Parathyroid adenoma (tissue), 2 donors: ENCODE data around the gene SLC50A1.

Experiments used
- H2AFZ ChIP-seq: fragments of 300-600 bp; sonication (generic); one replicate; pipeline ENCODE4 v1.7.0; 2017; ENCODE audit warnings: antibody characterized with exemption, mild to moderate bottlenecking
- H3K27ac ChIP-seq: fragments of 300-600 bp; sonication (generic); one replicate; pipeline ENCODE4 v1.7.0; 2017
- H3K27me3 ChIP-seq: fragments of 300-600 bp; sonication (generic); one replicate; pipeline ENCODE4 v1.7.0; 2017; ENCODE audit warnings: low read length; ENCODE audit not compliant: control insufficient read depth, insufficient read depth
- H3K36me3 ChIP-seq: fragments of 300-600 bp; sonication (generic); one replicate; pipeline ENCODE4 v1.7.0; 2017; ENCODE audit warnings: low read length; ENCODE audit not compliant: control insufficient read depth, insufficient read depth
- H3K4me1 ChIP-seq: fragments of 300-600 bp; sonication (generic); one replicate; pipeline ENCODE4 v1.7.0; 2017; ENCODE audit warnings: control low read depth
- H3K4me2 ChIP-seq: fragments of 300-600 bp; sonication (generic); one replicate; pipeline ENCODE4 v1.7.0; 2017; ENCODE audit warnings: low read length
- H3K4me3 ChIP-seq: fragments of 300-600 bp; sonication (generic); one replicate; pipeline ENCODE4 v1.7.0; 2017; ENCODE audit warnings: low read depth, low read length
- H3K79me2 ChIP-seq: fragments of 300-600 bp; sonication (generic); one replicate; pipeline ENCODE4 v1.7.0; 2017; ENCODE audit warnings: control low read depth
- H3K9ac ChIP-seq: fragments of 300-600 bp; sonication (generic); one replicate; pipeline ENCODE4 v1.7.0; 2017; ENCODE audit warnings: mild to moderate bottlenecking
- H3K9me3 ChIP-seq: fragments of 300-600 bp; sonication (generic); one replicate; pipeline ENCODE4 v1.7.0; 2017; ENCODE audit warnings: low read length; ENCODE audit not compliant: control insufficient read depth
- TF ChIP-seq, protein P1 (sequence below): fragments of 300-600 bp; sonication (generic); IDR thresholded peaks from one replicate; pipeline ENCODE4 v1.7.0; 2017; ENCODE audit warnings: antibody characterized with exemption, mild to moderate bottlenecking
- donor health status: primary hyperparathyroidism.

Gene SLC50A1

DNA sequence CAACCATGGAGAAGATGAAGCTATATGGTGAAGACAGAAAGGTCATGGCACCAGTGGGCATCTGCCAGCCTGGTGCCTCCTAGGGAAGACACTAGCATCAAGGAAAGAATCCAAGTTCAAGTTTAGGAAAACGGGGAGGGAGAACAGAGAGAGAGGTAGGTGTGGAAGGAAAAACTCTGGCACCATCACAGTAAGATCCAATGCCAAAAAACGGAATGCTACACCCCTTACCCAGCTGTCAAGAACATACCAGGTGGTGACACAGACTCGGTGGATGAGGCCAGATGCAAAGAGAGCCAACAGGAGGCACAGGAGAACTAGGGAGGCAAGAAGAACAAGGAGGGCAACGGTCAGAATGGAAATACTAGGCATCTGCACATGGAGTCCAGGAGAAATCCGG lies 33.9 kb downstream of the SLC50A1 start:
- H2AFZ ChIP-seq = no peak overlapping the region
- H3K36me3 ChIP-seq = no peaks in the 10 kb centered on the region
- H3K4me1 ChIP-seq = no peaks in the 10 kb centered on the region
- H3K4me3 ChIP-seq = no peak overlapping the region
- H3K9me3 ChIP-seq = no peaks in the 10 kb centered on the region
- no peak overlapping the region for H3K9ac ChIP-seq
- TF ChIP-seq, protein P1, sequence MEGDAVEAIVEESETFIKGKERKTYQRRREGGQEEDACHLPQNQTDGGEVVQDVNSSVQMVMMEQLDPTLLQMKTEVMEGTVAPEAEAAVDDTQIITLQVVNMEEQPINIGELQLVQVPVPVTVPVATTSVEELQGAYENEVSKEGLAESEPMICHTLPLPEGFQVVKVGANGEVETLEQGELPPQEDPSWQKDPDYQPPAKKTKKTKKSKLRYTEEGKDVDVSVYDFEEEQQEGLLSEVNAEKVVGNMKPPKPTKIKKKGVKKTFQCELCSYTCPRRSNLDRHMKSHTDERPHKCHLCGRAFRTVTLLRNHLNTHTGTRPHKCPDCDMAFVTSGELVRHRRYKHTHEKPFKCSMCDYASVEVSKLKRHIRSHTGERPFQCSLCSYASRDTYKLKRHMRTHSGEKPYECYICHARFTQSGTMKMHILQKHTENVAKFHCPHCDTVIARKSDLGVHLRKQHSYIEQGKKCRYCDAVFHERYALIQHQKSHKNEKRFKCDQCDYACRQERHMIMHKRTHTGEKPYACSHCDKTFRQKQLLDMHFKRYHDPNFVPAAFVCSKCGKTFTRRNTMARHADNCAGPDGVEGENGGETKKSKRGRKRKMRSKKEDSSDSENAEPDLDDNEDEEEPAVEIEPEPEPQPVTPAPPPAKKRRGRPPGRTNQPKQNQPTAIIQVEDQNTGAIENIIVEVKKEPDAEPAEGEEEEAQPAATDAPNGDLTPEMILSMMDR = no peak
- H3K4me2 ChIP-seq = no peak overlapping the region
- no peak overlapping the region for H3K27ac ChIP-seq
- H3K79me2 ChIP-seq = no peaks in the 10 kb centered on the region
- no peaks in the 10 kb centered on the region for H3K27me3 ChIP-seq

DNA sequence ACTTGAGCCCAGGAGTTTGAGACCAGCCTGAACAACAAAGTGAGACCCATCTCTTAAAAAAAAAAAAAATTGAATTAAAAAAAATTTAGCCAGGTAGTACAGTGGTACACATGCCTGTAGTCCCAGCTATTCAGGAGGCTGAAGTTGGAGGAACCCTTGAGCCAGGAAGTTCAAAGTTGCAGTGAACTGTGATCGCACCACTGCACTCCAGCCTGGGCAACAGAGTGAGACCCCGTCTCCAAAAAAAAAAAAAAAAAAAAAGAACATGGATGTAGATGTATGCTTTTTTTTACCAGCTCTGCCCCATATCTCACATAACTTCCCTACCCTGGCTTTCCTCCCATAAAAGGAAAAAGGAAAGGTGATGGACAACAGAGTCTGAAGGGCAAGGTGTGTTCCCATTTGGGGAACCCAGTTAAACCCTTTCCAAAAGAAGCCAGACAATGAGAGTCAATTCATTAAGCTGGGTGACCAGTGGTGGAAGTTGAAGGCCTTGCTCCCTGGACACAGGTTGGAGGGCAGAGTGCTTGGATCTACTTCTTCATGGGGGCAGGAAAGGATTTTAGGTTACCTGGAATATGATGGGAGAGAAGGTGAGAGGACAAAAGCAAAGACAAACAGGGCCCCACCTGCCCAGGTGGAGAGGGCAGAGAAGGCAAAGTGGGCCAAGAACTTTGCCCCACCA lies 34.6 kb downstream of the SLC50A1 start:
- no peaks in the 10 kb centered on the region for H3K27me3 ChIP-seq
- H3K9ac ChIP-seq = no peak overlapping the region
- H3K79me2 ChIP-seq = no peaks in the 10 kb centered on the region
- H3K4me1 ChIP-seq = no peaks in the 10 kb centered on the region
- no peaks in the 10 kb centered on the region for H3K36me3 ChIP-seq
- TF ChIP-seq, protein P1 = no peak
- no peak overlapping the region for H2AFZ ChIP-seq
- no peak overlapping the region for H3K4me3 ChIP-seq
- no peak overlapping the region for H3K4me2 ChIP-seq
- H3K9me3 ChIP-seq = no peaks in the 10 kb centered on the region
- H3K27ac ChIP-seq = no peak overlapping the region

DNA sequence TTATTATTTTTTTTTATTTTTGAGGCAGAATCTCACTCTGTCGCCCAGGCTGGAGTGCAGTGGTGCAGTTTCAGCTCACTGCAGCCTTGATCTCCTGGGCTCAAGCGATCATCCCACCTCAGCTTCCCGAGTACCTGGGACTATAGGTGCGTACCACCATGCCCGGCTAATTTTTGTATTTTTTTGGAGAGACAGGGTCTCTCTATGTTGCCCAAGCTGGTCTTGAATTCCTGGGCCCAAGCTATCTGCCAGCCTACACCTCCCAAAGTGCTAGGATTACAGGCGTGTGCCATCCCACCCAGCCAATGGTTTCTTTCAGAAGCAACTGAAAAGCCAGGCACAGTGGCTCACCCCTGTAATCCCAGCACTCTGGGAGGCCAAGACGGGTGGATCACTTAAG lies 35.2 kb downstream of the SLC50A1 start:
- H3K4me3 ChIP-seq = no peak overlapping the region
- no peak overlapping the region for H3K4me2 ChIP-seq
- no peak overlapping the region for H3K27ac ChIP-seq
- no peak overlapping the region for H3K9ac ChIP-seq
- H3K36me3 ChIP-seq = no peaks in the 10 kb centered on the region
- TF ChIP-seq, protein P1 = no peak
- no peak overlapping the region for H2AFZ ChIP-seq
- no peaks in the 10 kb centered on the region for H3K4me1 ChIP-seq
- no peaks in the 10 kb centered on the region for H3K79me2 ChIP-seq
- H3K27me3 ChIP-seq = no peaks in the 10 kb centered on the region
- H3K9me3 ChIP-seq = no peaks in the 10 kb centered on the region

DNA sequence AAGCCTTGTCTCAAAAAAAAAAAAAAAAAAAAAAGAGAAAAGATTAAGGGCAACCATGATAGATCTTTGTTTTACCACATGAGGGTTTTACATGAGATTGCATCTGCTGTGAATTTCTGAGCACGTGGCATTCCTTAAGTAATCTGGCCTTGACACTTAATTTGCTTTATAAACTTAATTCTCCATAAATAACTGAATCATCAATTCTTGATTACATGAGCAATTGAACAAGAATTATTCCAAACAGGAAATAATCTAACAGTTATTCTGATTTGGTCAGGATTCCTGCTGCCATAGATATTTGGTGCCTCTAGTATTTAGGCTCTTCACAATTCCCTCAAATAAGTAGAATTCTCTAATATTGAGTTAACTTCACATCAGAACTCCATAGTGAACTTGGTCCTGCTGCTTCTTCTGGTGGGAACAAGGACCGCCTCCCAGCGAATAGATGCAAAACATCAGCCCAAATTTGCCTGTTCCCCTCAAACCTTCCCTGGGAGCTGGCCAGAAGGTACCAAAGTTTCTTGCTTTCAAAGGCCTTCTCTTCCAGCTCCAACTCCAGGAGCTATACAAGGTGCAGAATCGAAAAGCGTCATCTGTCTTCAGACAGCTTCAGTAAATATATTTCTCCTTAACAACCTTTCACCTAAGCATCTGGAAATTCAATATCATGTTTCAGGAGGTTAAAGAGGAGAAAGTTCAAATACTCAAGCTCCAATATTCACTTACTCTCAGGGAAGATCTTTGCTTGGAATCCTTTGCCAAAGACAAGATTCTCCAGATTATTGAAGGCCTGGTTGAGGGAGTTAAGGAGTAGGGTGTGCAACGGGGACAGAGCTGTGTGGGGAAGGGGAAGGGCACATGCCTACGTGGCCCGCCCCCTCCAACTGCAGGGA lies 36.4 kb downstream of the SLC50A1 start:
- Histone ChIP-seq H3K36me3 (no peaks in the 10 kb centered on the region), H3K27ac (peak overlapping the region; percentile 86), H3K9me3 (no peaks in the 10 kb centered on the region), H2AFZ (peak overlapping the region; percentile 95), H3K4me3 (peak overlapping the region; percentile 99), H3K4me1 (no peaks in the 10 kb centered on the region), H3K79me2 (no peaks in the 10 kb centered on the region), H3K9ac (no peak overlapping the region), H3K4me2 (peak overlapping the region; percentile 97), H3K27me3 (no peaks in the 10 kb centered on the region)
- TF ChIP-seq, protein P1 = no peak
